CD14-positive monocyte (primary cell): Measurements from ENCODE around the gene SCPEP1. TPM values are rescaled to one million over a fixed set of nuclear protein-coding genes. Genes with fewer than 3 reads are reported as not detected.

Experiments used
- DNase-seq, 3 donors: peaks; one replicate each; pipeline ENCODE4 v3.0.0-alpha.2; 2011 to 2022
- H2AFZ ChIP-seq: 2 replicates; pipeline ENCODE4 v1.6.0; 2012; ENCODE audit warnings: mild to moderate bottlenecking, low read depth, low read length, inconsistent platforms; ENCODE audit not compliant: insufficient read depth, poor library complexity, severe bottlenecking
- H3K27ac ChIP-seq, 2 donors: 1 replicate in 1 of 2; 2 replicates in 1 of 2; pipeline ENCODE4 v1.5.1; 2012 to 2013; ENCODE audit warnings: low read length in 2 of 2, control low read depth in 1 of 2, inconsistent platforms in 1 of 2, low read depth in 1 of 2, mild to moderate bottlenecking in 1 of 2
- H3K27me3 ChIP-seq, 2 donors: one replicate each; pipeline versions ENCODE4 v1.6.0 to v1.6.1; 2011 to 2013; ENCODE audit warnings: low read length in 2 of 2; ENCODE audit not compliant: control insufficient read depth in 2 of 2, insufficient read depth in 2 of 2
- H3K36me3 ChIP-seq, 2 donors: replicated peaks in 1 of 2; 1 replicate in 1 of 2; 2 replicates in 1 of 2; pipeline versions ENCODE4 v1.5.1 to v1.6.1; 2012 to 2013; ENCODE audit warnings: low read length in 2 of 2, control low read depth in 1 of 2, inconsistent platforms in 1 of 2, mild to moderate bottlenecking in 1 of 2; ENCODE audit not compliant: insufficient read depth in 2 of 2, control insufficient read depth in 1 of 2
- H3K4me1 ChIP-seq, 2 donors: 1 replicate in 1 of 2; 2 replicates in 1 of 2; pipeline versions ENCODE4 v1.5.1 to v1.6.1; 2012 to 2013; ENCODE audit warnings: low read length in 2 of 2, control low read depth in 1 of 2, inconsistent platforms in 1 of 2, mild to moderate bottlenecking in 1 of 2, moderate library complexity in 1 of 2; ENCODE audit not compliant: insufficient read depth in 2 of 2, control insufficient read depth in 1 of 2
- H3K4me2 ChIP-seq: replicated peaks from 2 replicates; pipeline ENCODE3; 2012; ENCODE audit warnings: low read length, moderate library complexity, mild to moderate bottlenecking; ENCODE audit not compliant: poor library complexity, severe bottlenecking; ENCODE audit errors: extremely low read depth
- H3K4me3 ChIP-seq, 3 experiments: fragments of 200-600 bp in 1 of 3; sonication (generic) in 1 of 3; replicated peaks in 1 of 3; 1 replicate in 2 of 3; 2 replicates in 1 of 3; pipeline ENCODE4 v1.5.1; 2011 to 2013; ENCODE audit warnings: low read length in 3 of 3, mild to moderate bottlenecking in 3 of 3, control low read depth in 2 of 3, low read depth in 2 of 3, inconsistent platforms in 1 of 3, moderate library complexity in 1 of 3
- H3K79me2 ChIP-seq: 2 replicates; pipeline ENCODE4 v1.6.0; 2012; ENCODE audit warnings: mild to moderate bottlenecking, control low read depth, inconsistent platforms, low read length, moderate library complexity; ENCODE audit not compliant: insufficient read depth
- H3K9ac ChIP-seq: 2 replicates; pipeline ENCODE4 v1.6.0; 2017; ENCODE audit warnings: low read length, mild to moderate bottlenecking; ENCODE audit not compliant: insufficient read depth, poor library complexity, severe bottlenecking
- H3K9me3 ChIP-seq, 2 donors: replicated peaks in 1 of 2; 1 replicate in 1 of 2; 2 replicates in 1 of 2; pipeline versions ENCODE4 v1.5.1 to v1.6.1; 2012 to 2013; ENCODE audit warnings: low read length in 2 of 2, control low read depth in 1 of 2; ENCODE audit not compliant: control insufficient read depth in 1 of 2, insufficient read depth in 1 of 2
- H4K20me1 ChIP-seq: 2 replicates; pipeline ENCODE4 v1.6.0; 2012; ENCODE audit warnings: mild to moderate bottlenecking, low read length, control low read depth, moderate library complexity; ENCODE audit not compliant: insufficient read depth
- H3K27ac Mint-ChIP-seq, 7 donors: one replicate each; pipeline ENCODE4 v1.8.0; 2020; ENCODE audit warnings: mild to moderate bottlenecking in 7 of 7, mixed read lengths in 7 of 7, moderate library complexity in 6 of 7, inconsistent platforms in 2 of 7
- H3K27me3 Mint-ChIP-seq, 3 donors: one replicate each; pipeline ENCODE4 v1.8.0; 2021 to 2022; ENCODE audit warnings: low read depth in 3 of 3, mild to moderate bottlenecking in 3 of 3, mixed read lengths in 3 of 3, moderate library complexity in 3 of 3, inconsistent platforms in 1 of 3
- H3K36me3 Mint-ChIP-seq, 2 donors: one replicate each; pipeline ENCODE4 v1.8.0; 2020; ENCODE audit warnings: mixed read lengths in 2 of 2, inconsistent platforms in 1 of 2, mild to moderate bottlenecking in 1 of 2
- H3K4me1 Mint-ChIP-seq: one replicate; pipeline ENCODE4 v1.8.0; 2020; ENCODE audit warnings: mild to moderate bottlenecking, mixed read lengths
- H3K4me3 Mint-ChIP-seq, 2 donors: one replicate each; pipeline ENCODE4 v1.8.0; 2020; ENCODE audit warnings: mild to moderate bottlenecking in 2 of 2, mixed read lengths in 2 of 2, moderate library complexity in 1 of 2
- H3K9me3 Mint-ChIP-seq, 7 donors: one replicate each; pipeline ENCODE4 v1.8.0; 2020 to 2022; ENCODE audit warnings: mixed read lengths in 7 of 7, mild to moderate bottlenecking in 6 of 7, moderate library complexity in 6 of 7, inconsistent platforms in 2 of 7
- CTCF ChIP-seq: fragments of 200-600 bp; IDR thresholded peaks from one replicate; pipeline ENCODE4 v1.8.0; 2022; ENCODE audit warnings: antibody characterized with exemption, mild to moderate bottlenecking
- WGBS: methylation state at CpG from one replicate; pipeline ENCODE4 v1.1.5; 2013; ENCODE audit warnings: missing lambda C conversion rate; ENCODE audit not compliant: insufficient coverage; 5-methylcytosine and 5-hydroxymethylcytosine counted together
- intact Hi-C, 2 donors: fragments of 100-400 bp; cut with micrococcal nuclease; formaldehyde crosslinking; loops; one replicate each; pipeline versions ENCODE4 v1.15.0 to v1.15.1; 2023
- polyA plus RNA-seq, 3 donors: library from polyadenylated mRNA; depleted of rRNA in 1 of 3; unstranded in 2 of 3; stranded (reverse) in 1 of 3; fragments of 300-500 nt in 2 of 3; fragments of >200 nt in 1 of 3; fragmentation: Illumina TruSeq in 2 of 3; gene quantifications; 1 replicate in 2 of 3; 2 replicates in 1 of 3; pipeline ENCODE4 v1.2.3, GENCODE V29; 2012 to 2021

The SCPEP1 gene
- polyA plus RNA-seq, 3 donors, result 373 to 451 (median 426) TPM

GRCh38 chr17:56929362-56929969 lies 48.5 kb upstream of the SCPEP1 start:
- Histone ChIP-seq H3K36me3 (peaks cover under 1 to 6% of the 10 kb centered on the region in 2 donors), H4K20me1 (no peaks in the 10 kb centered on the region), H3K9me3 (peaks cover 8 to 24% of the 10 kb centered on the region in 2 donors), H2AFZ (no peak overlapping the region), H3K4me1 (no peaks in the 10 kb centered on the region), H3K9ac (no peak overlapping the region), H3K4me2 (no peak overlapping the region), H3K27me3 (no peaks in the 10 kb centered on the region), H3K27ac (no peak overlapping the region), H3K79me2 (no peaks in the 10 kb centered on the region), H3K4me3 (no peak overlapping the region)
- TF ChIP-seq CTCF, result no peak
- intact Hi-C loops, result no loop called here
- DNase-seq, result no peak
- H3K4me1 Mint-ChIP-seq, result peaks cover 2% of the 10 kb centered on the region
- H3K27me3 Mint-ChIP-seq, result peaks cover 0 to 3% (median 2%) of the 10 kb centered on the region in 3 donors
- no peak overlapping the region for H3K27ac Mint-ChIP-seq
- H3K9me3 Mint-ChIP-seq, result peaks cover 2 to 36% (median 29%) of the 10 kb centered on the region in 7 donors
- H3K4me3 Mint-ChIP-seq, result no peak overlapping the region
- H3K36me3 Mint-ChIP-seq, result peaks cover 8 to 19% of the 10 kb centered on the region in 2 donors

DNA sequence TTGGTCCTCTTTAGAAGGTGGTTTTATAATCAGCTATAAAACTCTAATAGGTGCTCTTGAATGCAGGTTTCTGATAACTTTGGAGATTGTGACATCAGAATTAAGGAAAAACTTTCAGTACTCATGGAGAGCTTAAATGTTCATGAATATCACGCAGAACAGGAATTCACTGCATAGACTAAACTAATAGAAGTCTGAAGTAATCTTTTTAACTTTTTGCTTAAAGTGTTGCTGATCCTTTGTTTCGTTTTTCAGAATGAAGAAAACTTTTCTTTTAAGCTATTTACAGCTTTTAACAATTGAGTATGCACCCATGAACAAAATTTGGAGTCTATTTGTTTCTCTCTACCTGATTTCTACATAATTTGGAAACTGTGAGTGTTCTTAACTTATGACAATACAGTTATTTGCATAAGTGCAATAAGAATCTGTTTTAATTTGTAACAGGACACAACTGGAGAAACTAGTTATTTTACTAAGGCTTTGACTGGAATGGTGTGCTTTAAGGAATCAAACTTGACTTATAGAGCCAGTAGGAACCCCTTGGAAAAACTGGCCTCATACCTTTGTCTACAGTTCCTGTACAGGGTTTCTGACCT lies 47.1 kb upstream of the SCPEP1 start:
- H3K4me3 Mint-ChIP-seq, result no peak overlapping the region
- Histone ChIP-seq H3K4me1 (no peaks in the 10 kb centered on the region), H3K79me2 (no peaks in the 10 kb centered on the region), H3K27ac (no peak overlapping the region), H3K9me3 (peaks cover 8 to 24% of the 10 kb centered on the region in 2 donors), H2AFZ (no peak overlapping the region), H3K9ac (no peak overlapping the region), H3K27me3 (no peaks in the 10 kb centered on the region), H4K20me1 (no peaks in the 10 kb centered on the region), H3K4me3 (no peak overlapping the region), H3K4me2 (no peak overlapping the region), H3K36me3 (peaks cover 8 to 18% of the 10 kb centered on the region in 2 donors)
- DNase-seq, result no peak
- H3K9me3 Mint-ChIP-seq, result peaks cover 2 to 32% (median 28%) of the 10 kb centered on the region in 7 donors
- intact Hi-C loops, result no loop called here
- peaks cover 11 to 24% of the 10 kb centered on the region in 2 donors for H3K36me3 Mint-ChIP-seq
- H3K27me3 Mint-ChIP-seq, result peaks cover 0 to 3% (median 0%) of the 10 kb centered on the region in 3 donors
- WGBS, result no CpG with 5 or more reads among the region's 2 CpGs
- no peak overlapping the region for H3K27ac Mint-ChIP-seq
- H3K4me1 Mint-ChIP-seq, result peaks cover 2% of the 10 kb centered on the region
- TF ChIP-seq CTCF, result no peak
